Fibroblast of peridontal ligament (primary cell): Measurements from ENCODE around the gene SLC26A9.
"Not testable (repeated sequence)": the region's sequence is repeated elsewhere in the genome, so short reads cannot be mapped to it uniquely, and the experiment has no call there.

Experiments
- DNase-seq: peaks from one replicate; pipeline ENCODE4 v3.0.0-alpha.2; 2010; ENCODE audit errors: extremely low read depth

SLC26A9 gene

GRCh38 chr1:205926636-205927035, 16.6 kb downstream of the SLC26A9 start:
- no peak for DNase-seq

- no peak for DNase-seq
Measured at GRCh38 chr1:205926213-205926612, 17.0 kb downstream of the SLC26A9 start.

- peak; percentile 95 for DNase-seq
Measured at GRCh38 chr1:205925736-205926135, 17.5 kb downstream of the SLC26A9 start.

GRCh38 chr1:205924460-205924790, 18.8 kb downstream of the SLC26A9 start:
- no peak for DNase-seq

GRCh38 chr1:205923651-205924459, 19.4 kb downstream of the SLC26A9 start:
- DNase-seq: no peak

GRCh38 chr1:205922806-205923205, 20.4 kb downstream of the SLC26A9 start:
- DNase-seq: no peak

- no peak for DNase-seq
Measured at GRCh38 chr1:205922314-205922713, 20.9 kb downstream of the SLC26A9 start.

- no peak for DNase-seq
Measured at GRCh38 chr1:205921570-205921909, 21.7 kb downstream of the SLC26A9 start.

GRCh38 chr1:205920861-205921569, 22.2 kb downstream of the SLC26A9 start:
- no peak for DNase-seq

- peak; percentile 77 for DNase-seq
Measured at GRCh38 chr1:205920159-205920558, 23.1 kb downstream of the SLC26A9 start.

- peak; percentile 93 for DNase-seq
Measured at GRCh38 chr1:205918955-205919746, 24.1 kb downstream of the SLC26A9 start.

GRCh38 chr1:205917466-205918238, 25.6 kb downstream of the SLC26A9 start:
- DNase-seq: no peak

- peak; percentile 45 for DNase-seq
Measured at GRCh38 chr1:205916541-205916940, 26.7 kb downstream of the SLC26A9 start.

- no peak for DNase-seq
Measured at GRCh38 chr1:205915354-205915990, 27.8 kb downstream of the SLC26A9 start.

- no peak for DNase-seq
Measured at GRCh38 chr1:205914730-205915129, 28.5 kb downstream of the SLC26A9 start.

GRCh38 chr1:205914155-205914507, 29.1 kb downstream of the SLC26A9 start:
- DNase-seq: no peak

- DNase-seq: peak; percentile 59
Measured at GRCh38 chr1:205913451-205914154, 29.7 kb downstream of the SLC26A9 start.

GRCh38 chr1:205907794-205908193, 35.5 kb downstream of the SLC26A9 start:
- DNase-seq: peak; percentile 49

GRCh38 chr1:205905095-205905494, 38.2 kb downstream of the SLC26A9 start:
- not testable (repeated sequence) for DNase-seq

- DNase-seq: no peak
Measured at GRCh38 chr1:205896351-205896750, 46.9 kb downstream of the SLC26A9 start.

- not testable (repeated sequence) for DNase-seq
Measured at GRCh38 chr1:205894119-205894518, 49.1 kb downstream of the SLC26A9 start.
